Stimulated activated CD4-positive, alpha-beta T cell treated with anti-CD3 and anti-CD28 coated beads, Interleukin-1b, Interleukin-23, amount 100 ng/mL, for 1 hour (primary cell): ENCODE data around the gene TGM2.

Experiments
- DNase-seq, 2 donors: peaks; one replicate each; pipeline ENCODE4 v3.0.0-alpha.2; 2020; ENCODE audit warnings: low read depth in 2 of 2

Gene TGM2

GRCh38 chr20:38161412-38161774 is 3.7 kb downstream of the TGM2 start:
- DNase-seq: no peak

- no peak for DNase-seq
Measured at GRCh38 chr20:38159957-38160756, 4.9 kb downstream of the TGM2 start.

- no peak for DNase-seq
Measured at GRCh38 chr20:38159566-38159956, 5.5 kb downstream of the TGM2 start.

GRCh38 chr20:38158701-38159351 is 6.2 kb downstream of the TGM2 start:
- DNase-seq: no peak

GRCh38 chr20:38157635-38158495 is 7.2 kb downstream of the TGM2 start:
- no peak for DNase-seq

GRCh38 chr20:38156888-38157634 is 8.0 kb downstream of the TGM2 start:
- no peak for DNase-seq

- no peak for DNase-seq
Measured at GRCh38 chr20:38156280-38156679, 8.8 kb downstream of the TGM2 start.

- no peak for DNase-seq
Measured at GRCh38 chr20:38155811-38156210, 9.3 kb downstream of the TGM2 start.

GRCh38 chr20:38153401-38153800 is 11.7 kb downstream of the TGM2 start:
- DNase-seq: no peak

GRCh38 chr20:38152621-38153221 is 12.3 kb downstream of the TGM2 start:
- no peak for DNase-seq

GRCh38 chr20:38152175-38152620 is 12.9 kb downstream of the TGM2 start:
- no peak for DNase-seq

- no peak for DNase-seq
Measured at GRCh38 chr20:38151455-38151854, 13.6 kb downstream of the TGM2 start.

- no peak for DNase-seq
Measured at GRCh38 chr20:38150335-38151170, 14.5 kb downstream of the TGM2 start.

- DNase-seq: no peak
Measured at GRCh38 chr20:38148328-38149102, 16.6 kb downstream of the TGM2 start.

- no peak for DNase-seq
Measured at GRCh38 chr20:38147751-38148150, 17.3 kb downstream of the TGM2 start.

- DNase-seq: no peak
Measured at GRCh38 chr20:38147163-38147562, 17.9 kb downstream of the TGM2 start.

GRCh38 chr20:38146628-38147027 is 18.4 kb downstream of the TGM2 start:
- DNase-seq: no peak

GRCh38 chr20:38146156-38146555 is 18.9 kb downstream of the TGM2 start:
- DNase-seq: no peak

- no peak for DNase-seq
Measured at GRCh38 chr20:38145729-38146075, 19.4 kb downstream of the TGM2 start.
